SU-DHL-6 (cell line): ENCODE data around the gene LARGE2.

Source experiments
- H2AFZ ChIP-seq: fragments of 200-600 bp; sonication (generic); 2 replicates; pipeline ENCODE4 v1.6.1; 2014; ENCODE audit warnings: low read depth, mild to moderate bottlenecking, moderate library complexity, mixed read lengths, antibody characterized with exemption, low read length; ENCODE audit not compliant: severe bottlenecking
- H3F3A ChIP-seq: fragments of 200-600 bp; shearing (Covaris generic); 2 replicates; pipeline ENCODE4 v1.6.0; 2016; ENCODE audit warnings: antibody characterized with exemption, mild to moderate bottlenecking; ENCODE audit not compliant: insufficient read depth
- H3K27ac ChIP-seq: fragments of 200-600 bp; sonication (generic); 2 replicates; pipeline ENCODE4 v1.5.1; 2016; ENCODE audit warnings: low read depth, mild to moderate bottlenecking, low read length, moderate library complexity, mixed read lengths
- H3K27me3 ChIP-seq: fragments of 200-600 bp; sonication (generic), shearing (Covaris generic); 2 replicates; pipeline ENCODE4 v1.6.0; 2014; ENCODE audit warnings: mild to moderate bottlenecking, low read length
- H3K36me3 ChIP-seq: fragments of 200-600 bp; sonication (generic); 2 replicates; pipeline ENCODE4 v1.6.1; 2014; ENCODE audit warnings: mild to moderate bottlenecking, low read length, mixed read lengths
- H3K4me2 ChIP-seq: fragments of 300-600, 200-600 bp; shearing (Covaris generic), sonication (generic); 2 replicates; pipeline ENCODE4 v1.6.0; 2014; ENCODE audit warnings: low read length, low read depth, mild to moderate bottlenecking; ENCODE audit not compliant: poor library complexity, severe bottlenecking
- H3K4me3 ChIP-seq: fragments of 200-600 bp; sonication (generic); 2 replicates; pipeline ENCODE4 v1.5.1; 2014; ENCODE audit warnings: antibody characterized with exemption, low read length, mild to moderate bottlenecking, mixed read lengths; ENCODE audit not compliant: insufficient read depth, poor library complexity, severe bottlenecking
- H3K79me2 ChIP-seq: fragments of 200-600 bp; sonication (generic); 2 replicates; pipeline ENCODE4 v1.6.1; 2014; ENCODE audit warnings: mild to moderate bottlenecking, low read length, moderate library complexity; ENCODE audit not compliant: insufficient read depth
- H3K9ac ChIP-seq: fragments of 200-600 bp; sonication (generic); 2 replicates; pipeline ENCODE4 v1.7.0; 2014; ENCODE audit warnings: mild to moderate bottlenecking, low read length
- H3K9me2 ChIP-seq: fragments of 200-600 bp; sonication (generic); replicated peaks from 2 replicates; pipeline ENCODE4 v1.6.1; 2014; ENCODE audit warnings: low read length; ENCODE audit not compliant: insufficient read depth
- H3K9me3 ChIP-seq: fragments of 200-600 bp; sonication (generic); 2 replicates; pipeline ENCODE4 v1.6.1; 2014; ENCODE audit warnings: low read length, mixed read lengths; ENCODE audit not compliant: insufficient read depth
- H4K20me1 ChIP-seq: fragments of 200-600 bp; sonication (generic); 2 replicates; pipeline ENCODE4 v1.6.1; 2014; ENCODE audit warnings: low read depth, mild to moderate bottlenecking, antibody characterized with exemption, low read length, moderate library complexity, mixed read lengths
- EZH2phosphoT487 ChIP-seq: fragments of 200-600 bp; sonication (generic), shearing (Covaris generic); conservative IDR thresholded peaks from 2 replicates; pipeline ENCODE4 v1.6.1; 2018; ENCODE audit warnings: mild to moderate bottlenecking, antibody characterized with exemption, low read length, moderate library complexity, mixed read lengths
- TF ChIP-seq, protein P1 (sequence below): fragments of 200-600 bp; sonication (generic); IDR thresholded peaks from one replicate; pipeline ENCODE4 v1.5.1; 2017; ENCODE audit warnings: antibody characterized with exemption, mild to moderate bottlenecking, low read length, moderate library complexity; ENCODE audit not compliant: insufficient read depth, poor library complexity, severe bottlenecking

LARGE2 gene

DNA sequence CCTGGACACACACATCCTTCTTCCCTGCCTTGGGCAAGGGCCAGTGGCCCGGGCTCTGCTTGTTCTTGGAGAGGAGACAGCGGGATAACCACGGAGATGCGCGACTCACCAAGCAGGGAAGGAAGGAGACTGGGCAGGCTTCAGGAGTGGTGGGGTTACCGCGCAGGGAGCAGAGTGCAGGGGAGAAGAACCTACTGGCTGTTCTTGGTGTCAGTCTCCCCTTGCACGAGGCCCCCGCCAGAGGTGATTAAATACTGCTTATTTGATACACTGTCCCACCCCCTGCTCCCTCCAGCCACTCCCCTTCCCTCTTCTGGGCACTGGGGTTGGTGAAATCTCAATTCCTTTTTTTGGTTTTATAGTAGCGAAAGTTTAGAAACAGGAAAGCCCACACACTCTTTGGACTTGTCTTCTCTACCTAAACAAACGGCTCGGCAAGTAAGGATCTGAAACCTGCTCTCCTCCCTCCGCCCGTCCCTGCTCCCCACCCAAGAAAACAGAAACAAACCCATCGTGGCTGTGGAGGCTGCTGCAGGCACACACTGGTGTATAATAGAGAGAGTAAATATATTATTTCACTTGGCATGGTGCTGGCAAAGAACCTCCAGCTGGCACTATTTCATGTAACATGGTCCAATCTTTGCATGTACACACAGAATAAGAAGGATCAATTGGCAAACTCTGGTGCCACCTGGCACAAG is 10.8 kb downstream of the LARGE2 start:
- Histone ChIP-seq H3K27ac (peak overlapping the region; percentile 89), H3F3A (peaks cover 44% of the 10 kb centered on the region), H3K9ac (peak overlapping the region; percentile 62), H3K27me3 (no peaks in the 10 kb centered on the region), H3K36me3 (no peaks in the 10 kb centered on the region), H4K20me1 (no peaks in the 10 kb centered on the region), H3K4me3 (peak overlapping the region; percentile 78), H3K79me2 (0 out of 2 replicates have a peak, but pooled peaks cover 9% of the 10 kb centered on the region), H3K9me3 (no peaks in the 10 kb centered on the region), H3K4me2 (peak overlapping the region; percentile 93), H2AFZ (peak overlapping the region; percentile 24), H3K9me2 (no peaks in the 10 kb centered on the region)
- TF ChIP-seq, protein P1, sequence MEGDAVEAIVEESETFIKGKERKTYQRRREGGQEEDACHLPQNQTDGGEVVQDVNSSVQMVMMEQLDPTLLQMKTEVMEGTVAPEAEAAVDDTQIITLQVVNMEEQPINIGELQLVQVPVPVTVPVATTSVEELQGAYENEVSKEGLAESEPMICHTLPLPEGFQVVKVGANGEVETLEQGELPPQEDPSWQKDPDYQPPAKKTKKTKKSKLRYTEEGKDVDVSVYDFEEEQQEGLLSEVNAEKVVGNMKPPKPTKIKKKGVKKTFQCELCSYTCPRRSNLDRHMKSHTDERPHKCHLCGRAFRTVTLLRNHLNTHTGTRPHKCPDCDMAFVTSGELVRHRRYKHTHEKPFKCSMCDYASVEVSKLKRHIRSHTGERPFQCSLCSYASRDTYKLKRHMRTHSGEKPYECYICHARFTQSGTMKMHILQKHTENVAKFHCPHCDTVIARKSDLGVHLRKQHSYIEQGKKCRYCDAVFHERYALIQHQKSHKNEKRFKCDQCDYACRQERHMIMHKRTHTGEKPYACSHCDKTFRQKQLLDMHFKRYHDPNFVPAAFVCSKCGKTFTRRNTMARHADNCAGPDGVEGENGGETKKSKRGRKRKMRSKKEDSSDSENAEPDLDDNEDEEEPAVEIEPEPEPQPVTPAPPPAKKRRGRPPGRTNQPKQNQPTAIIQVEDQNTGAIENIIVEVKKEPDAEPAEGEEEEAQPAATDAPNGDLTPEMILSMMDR: no peak
- TF ChIP-seq EZH2phosphoT487: no peak

DNA sequence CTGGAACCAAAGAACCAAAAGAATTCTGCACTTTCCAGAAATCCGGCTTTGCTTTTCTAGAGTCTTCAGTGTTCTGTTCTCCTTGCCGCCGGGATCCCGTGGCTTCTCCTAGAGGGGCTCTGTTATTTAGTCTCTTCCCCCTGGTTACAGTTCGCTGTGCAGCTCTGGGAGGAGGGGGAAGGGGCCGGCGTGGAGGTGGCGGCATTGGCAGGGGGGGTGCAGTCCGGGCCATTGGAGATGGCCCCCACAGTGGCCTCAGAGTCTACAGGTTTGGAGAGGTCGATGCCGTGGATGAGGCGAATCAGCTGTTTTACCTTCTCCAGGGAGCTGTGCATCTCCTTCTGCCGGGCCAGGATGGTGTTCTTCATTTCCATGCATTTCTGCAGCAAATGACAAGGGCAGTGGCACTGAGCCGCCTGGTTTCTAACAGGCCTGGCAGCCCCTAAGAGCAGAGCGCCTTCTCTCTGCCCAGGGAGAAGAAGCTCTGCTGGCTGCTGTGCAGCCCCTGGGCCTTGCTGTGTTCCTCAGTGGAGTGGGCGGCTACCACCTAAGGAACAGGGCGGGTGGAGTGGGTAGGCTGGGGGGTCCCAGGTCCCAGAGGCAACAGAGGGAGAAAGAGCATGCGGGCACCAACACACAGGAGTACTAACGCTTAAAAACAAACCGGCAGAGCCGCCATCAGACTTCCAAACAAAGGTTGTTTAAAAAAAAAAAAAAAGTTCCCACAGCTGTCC is 11.6 kb downstream of the LARGE2 start:
- peak overlapping the region; percentile 78 for H3K4me3 ChIP-seq
- peak overlapping the region; percentile 89 for H3K27ac ChIP-seq
- H2AFZ ChIP-seq: no peak overlapping the region
- H4K20me1 ChIP-seq: no peaks in the 10 kb centered on the region
- H3K9ac ChIP-seq: peak overlapping the region; percentile 62
- no peaks in the 10 kb centered on the region for H3K36me3 ChIP-seq
- no peaks in the 10 kb centered on the region for H3K27me3 ChIP-seq
- H3K4me2 ChIP-seq: peak overlapping the region; percentile 93
- 0 out of 2 replicates have a peak, but pooled peaks cover 9% of the 10 kb centered on the region for H3K79me2 ChIP-seq
- no peaks in the 10 kb centered on the region for H3K9me3 ChIP-seq
- H3K9me2 ChIP-seq: no peaks in the 10 kb centered on the region
- H3F3A ChIP-seq: peaks cover 46% of the 10 kb centered on the region
- no peak for TF ChIP-seq EZH2phosphoT487
- TF ChIP-seq, protein P1: no peak

DNA sequence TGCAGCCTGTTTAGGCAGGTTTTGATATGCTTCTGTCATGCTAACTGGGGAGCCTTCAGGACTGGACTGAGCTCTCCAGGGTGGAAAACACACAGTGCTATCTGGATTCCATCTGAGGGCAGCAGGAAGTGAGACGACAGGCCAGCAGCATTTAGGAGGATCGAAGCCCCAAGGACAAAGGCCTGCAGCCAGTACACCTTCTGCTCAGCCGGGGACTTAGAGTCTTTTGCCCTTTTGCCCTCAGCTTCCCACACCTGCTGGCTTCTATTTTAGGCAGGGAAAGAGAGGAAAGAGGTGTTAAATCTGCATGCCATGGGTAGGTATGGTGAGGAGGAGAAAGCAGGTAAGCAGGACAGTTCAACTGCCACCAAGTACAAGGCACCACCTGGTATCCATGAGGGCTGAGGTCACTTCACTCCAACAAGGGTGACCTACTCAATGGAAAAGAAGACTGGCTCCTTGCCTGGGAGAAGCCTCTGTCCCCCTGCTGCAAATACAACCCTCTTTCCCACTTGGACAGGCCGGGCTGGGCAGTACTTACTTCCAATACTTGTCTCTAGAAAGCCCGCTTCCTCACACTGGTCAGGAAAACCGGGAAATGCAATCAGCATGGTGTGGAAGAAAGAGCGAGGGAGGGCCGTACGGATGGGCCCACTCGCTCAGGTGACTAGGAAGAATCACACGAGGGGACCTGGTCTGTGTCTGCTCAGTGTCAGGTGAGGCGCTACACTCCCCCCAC is 12.3 kb downstream of the LARGE2 start:
- Histone ChIP-seq H3K27ac (peak overlapping the region; percentile 69; the same call in 1 of the 2 replicates), H3K79me2 (0 out of 2 replicates have a peak, but pooled peaks cover 9% of the 10 kb centered on the region), H4K20me1 (no peaks in the 10 kb centered on the region), H3K4me2 (no peak overlapping the region), H3F3A (peaks cover 48% of the 10 kb centered on the region), H3K36me3 (no peaks in the 10 kb centered on the region), H3K9me2 (no peaks in the 10 kb centered on the region), H3K9ac (no peak overlapping the region), H2AFZ (no peak overlapping the region), H3K4me3 (no peak overlapping the region), H3K9me3 (no peaks in the 10 kb centered on the region), H3K27me3 (no peaks in the 10 kb centered on the region)
- TF ChIP-seq EZH2phosphoT487: no peak
- TF ChIP-seq, protein P1: no peak
